K562 (cell line): Measurements from ENCODE around the gene SAMM50. TPM values are rescaled to one million over a fixed set of nuclear protein-coding genes. Genes with fewer than 3 reads are reported as not detected.
A peak's percentile ranks its signal among the peaks of the same experiment; 100 is the strongest.

Experiments
- ARID1B ChIP-seq: fragments of 450-650 bp; IDR thresholded peaks from 2 replicates; pipeline ENCODE4 v1.6.1; 2016; ENCODE audit warnings: antibody characterized with exemption, mild to moderate bottlenecking, inconsistent platforms
- ASH1L ChIP-seq: fragments of 450-650 bp; IDR thresholded peaks from 2 replicates; pipeline ENCODE4 v1.6.1; 2018; ENCODE audit warnings: borderline replicate concordance, mild to moderate bottlenecking, low read depth; ENCODE audit not compliant: partially characterized antibody
- DACH1 ChIP-seq: fragments of 450-650 bp; IDR thresholded peaks from 2 replicates; pipeline ENCODE4 v1.6.1; 2018; ENCODE audit not compliant: partially characterized antibody
- JUND ChIP-seq, 2 experiments: IDR thresholded peaks; 2 replicates in 1 of 2; 3 replicates in 1 of 2; pipeline ENCODE4 v1.6.1; 2011; ENCODE audit warnings: borderline replicate concordance in 2 of 2, low read depth in 2 of 2, low read length in 2 of 2, improper control_type of control experiment in 1 of 2, missing biosample characterization in 1 of 2, missing genetic modification characterization in 1 of 2, missing genetic modification reagents in 1 of 2
- KDM1A ChIP-seq, 2 experiments: fragments of 450-650 bp; IDR thresholded peaks; 2 replicates each; pipeline ENCODE4 v1.6.1; 2016; ENCODE audit warnings: mild to moderate bottlenecking in 2 of 2
- MAX ChIP-seq: sonication (generic); formaldehyde crosslinking; IDR thresholded peaks from 2 replicates; pipeline ENCODE4 v1.9.0; 2022; ENCODE audit warnings: mild to moderate bottlenecking, missing genetic modification reagents
- MGA ChIP-seq: fragments of 450-650 bp; IDR thresholded peaks from 2 replicates; pipeline ENCODE4 v1.6.1; 2016; ENCODE audit warnings: mild to moderate bottlenecking, moderate library complexity
- RBM34 ChIP-seq: fragments of 200-400 bp; formaldehyde crosslinking; IDR thresholded peaks from 2 replicates; pipeline ENCODE4 v1.6.1; 2018; ENCODE audit warnings: low read length, borderline replicate concordance; ENCODE audit not compliant: insufficient read depth
- SIX5 ChIP-seq, 2 experiments: IDR thresholded peaks; 2 replicates each; pipeline ENCODE4 v1.6.1; 2011; ENCODE audit warnings: low read length in 2 of 2, borderline replicate concordance in 1 of 2, low read depth in 1 of 2, mild to moderate bottlenecking in 1 of 2, moderate library complexity in 1 of 2; ENCODE audit not compliant: insufficient read depth in 1 of 2
- SRSF7 ChIP-seq: fragments of 200-400 bp; formaldehyde crosslinking; optimal IDR thresholded peaks from 2 replicates; pipeline ENCODE3; 2017; ENCODE audit warnings: mild to moderate bottlenecking, low read depth, low read length
- SUPT5H ChIP-seq: fragments of 450-650 bp; IDR thresholded peaks from 2 replicates; pipeline ENCODE4 v1.6.1; 2016
- TFAM ChIP-seq: fragments of 250-450 bp; sonication (Bioruptor Pico); conservative IDR thresholded peaks from 2 replicates; pipeline ENCODE4 v1.5.0; 2021; ENCODE audit warnings: mild to moderate bottlenecking, moderate library complexity
- ZFPM2 ChIP-seq: fragments of 250-450 bp; sonication (Bioruptor Pico); IDR thresholded peaks from 2 replicates; pipeline ENCODE4 v1.5.1; 2022; ENCODE audit warnings: mild to moderate bottlenecking
- polyA plus RNA-seq, 8 experiments: library from polyadenylated mRNA; depleted of rRNA in 4 of 8; stranded (reverse) in 5 of 8; unstranded in 3 of 8; fragments of >200 nt; fragmentation: Nextera tagmentation in 2 of 8; fragmentation: Illumina TruSeq in 1 of 8; extraction: Ambion mirVana in 2 of 8; extraction: Trizol in 1 of 8; gene quantifications; 2 replicates each; pipeline versions ENCODE4 v1.2.1 to v1.2.3, GENCODE V29; 2011 to 2014; ENCODE audit warnings: inconsistent platforms in 1 of 8, missing spikeins in 1 of 8
- total RNA-seq, 7 experiments: library from RNA; depleted of rRNA in 6 of 7; stranded (reverse); fragments of >200 nt in 6 of 7; fragmentation: Illumina TruSeq in 2 of 7; extraction: Trizol in 2 of 7; gene quantifications; 2 replicates each; pipeline versions ENCODE4 v1.2.1 to v1.2.3, GENCODE V29; 2011 to 2021; ENCODE audit warnings: low replicate concordance in 1 of 7
- TF ChIP-seq, protein P1 (sequence below): fragments of 450-650 bp; IDR thresholded peaks from 2 replicates; pipeline ENCODE4 v1.6.1; 2016

SAMM50 gene
- total and polyA plus RNA-seq, 9 of the 15 experiments (the other 6 are each of a cell fraction or from before 2014, with no cell fraction given): 14.6 to 49.3 (median 38.1) TPM

DNA sequence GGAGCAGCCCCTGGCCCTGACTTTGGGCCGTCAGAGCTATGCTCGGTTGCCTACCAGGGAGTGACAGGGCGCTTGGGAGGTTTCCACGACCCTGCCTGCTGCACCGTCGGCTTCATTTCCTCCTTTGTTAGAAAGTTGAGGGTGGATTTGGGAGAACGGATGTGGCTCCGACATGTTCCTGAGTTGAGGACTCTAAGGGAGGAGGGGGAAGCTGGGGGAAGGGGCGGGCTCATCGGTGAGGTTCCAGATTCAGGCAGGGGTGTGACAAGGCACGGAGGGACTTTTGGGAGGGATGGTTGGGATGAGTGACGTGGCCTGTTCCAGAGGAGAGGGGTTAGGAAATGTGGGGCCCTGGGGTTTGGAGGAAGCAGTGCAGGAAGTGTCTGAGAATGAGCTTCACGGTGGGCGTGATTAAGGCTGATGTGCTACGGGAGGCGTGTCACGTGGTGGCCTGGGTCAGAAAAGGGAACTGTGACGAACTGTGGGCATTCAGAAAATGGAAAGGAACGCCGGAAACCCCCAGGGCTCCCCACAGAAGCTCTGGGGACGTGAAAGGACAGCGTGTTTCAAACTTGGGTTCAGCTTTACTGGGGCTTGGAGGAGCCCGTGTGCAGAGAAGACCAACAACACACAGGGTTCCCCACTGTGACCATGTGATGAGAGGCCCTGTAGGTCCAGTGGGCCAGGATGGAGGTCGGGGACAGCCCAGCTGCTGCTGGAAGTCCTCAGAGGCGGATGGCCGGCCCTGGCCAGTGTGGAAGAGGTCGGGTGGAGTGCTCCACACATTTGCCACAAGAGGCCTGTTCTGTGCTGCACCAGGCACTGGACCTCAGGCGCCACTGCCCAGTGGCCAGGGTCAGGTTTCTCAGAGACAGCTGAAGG, 71.6 kb downstream of the SAMM50 start (continued):
- TF ChIP-seq JUND (IDR thresholded peaks at IDR 0.05; ENCODE audit: borderline replicate concordance, low read depth, low read length) (0 out of 2 replicates have a peak, but pooled peaks have one; percentile 4), JUND (tag; IDR thresholded peaks at IDR 0.05; ENCODE audit: borderline replicate concordance, low read depth, low read length) (no peak), SRSF7 (no peak), MGA (peak; percentile 48), SUPT5H (no peak), DACH1 (no peak), MAX (CRISPR knock-in tag) (peak; percentile 64), ASH1L (no peak), ZFPM2 (CRISPR knock-in tag) (no peak), SIX5 (IDR thresholded peaks at IDR 0.05; ENCODE audit: borderline replicate concordance in 1 of 2, insufficient read depth in 1 of 2, low read depth in 1 of 2, low read length in 2 of 2) (no peak), KDM1A (IDR thresholded peaks at IDR 0.05) (peak in 1 of 2 experiments; percentile 60; a peak in 2 of 4 replicates), TFAM (no peak), RBM34 (no peak), ARID1B (0 out of 2 replicates have a peak, but pooled peaks have one; percentile 14)
- TF ChIP-seq, protein P1, sequence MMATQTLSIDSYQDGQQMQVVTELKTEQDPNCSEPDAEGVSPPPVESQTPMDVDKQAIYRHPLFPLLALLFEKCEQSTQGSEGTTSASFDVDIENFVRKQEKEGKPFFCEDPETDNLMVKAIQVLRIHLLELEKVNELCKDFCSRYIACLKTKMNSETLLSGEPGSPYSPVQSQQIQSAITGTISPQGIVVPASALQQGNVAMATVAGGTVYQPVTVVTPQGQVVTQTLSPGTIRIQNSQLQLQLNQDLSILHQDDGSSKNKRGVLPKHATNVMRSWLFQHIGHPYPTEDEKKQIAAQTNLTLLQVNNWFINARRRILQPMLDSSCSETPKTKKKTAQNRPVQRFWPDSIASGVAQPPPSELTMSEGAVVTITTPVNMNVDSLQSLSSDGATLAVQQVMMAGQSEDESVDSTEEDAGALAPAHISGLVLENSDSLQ: peak; percentile 86
